Measurements from ENCODE around the gene TOMT.

GRCh38 chr11:72083414-72083813, 22.3 kb upstream of the TOMT start:
- TF ChIP-seq POLR2A (IDR thresholded peaks at IDR 0.05) = no peak
- TF ChIP-seq CTCF (IDR thresholded peaks at IDR 0.05) = no peak
- TF ChIP-seq EP300 (IDR thresholded peaks at IDR 0.05) = no peak
